Breast epithelium (tissue), 3 donors: ENCODE measurements around the gene RIT2.

ENCODE experiments used
- CTCF ChIP-seq, 3 donors: fragments of 450-650 bp; IDR thresholded peaks; one replicate each; pipeline ENCODE4 v1.5.1; 2016 to 2017; ENCODE audit warnings: antibody characterized with exemption in 3 of 3, mild to moderate bottlenecking in 3 of 3, moderate library complexity in 3 of 3
- POLR2A ChIP-seq: fragments of 450-650 bp; IDR thresholded peaks from one replicate; pipeline ENCODE4 v1.6.1; 2016; ENCODE audit warnings: antibody characterized with exemption, mild to moderate bottlenecking, moderate library complexity
- POLR2AphosphoS5 ChIP-seq, 3 donors: sonication (generic); formaldehyde crosslinking; IDR thresholded peaks; one replicate each; pipeline ENCODE4 v1.6.1; 2017; ENCODE audit warnings: antibody characterized with exemption in 3 of 3

- no peak for TF ChIP-seq CTCF (IDR thresholded peaks at IDR 0.05)
- no peak for TF ChIP-seq POLR2AphosphoS5 (IDR thresholded peaks at IDR 0.05)
- TF ChIP-seq POLR2A: no peak
These were observed 138.5 kb downstream of the RIT2 start for GRCh38 chr18:42976869-42977590.
